Right ventricle myocardium inferior (tissue), 1 donor: ENCODE results near the gene ZCWPW2. TPM values are rescaled to one million over a fixed set of nuclear protein-coding genes. Genes with fewer than 3 reads are reported as not detected.

Experiments used
- ATAC-seq: fragments of 200-7000 bp; cut with Tn5 transposase; one replicate; pipeline ENCODE4 v1.9.1; 2020; ENCODE audit warnings: mild to moderate bottlenecking, moderate library complexity
- DNase-seq: peaks from one replicate; pipeline ENCODE4 v3.0.0; 2021; ENCODE audit errors: missing footprints
- intact Hi-C: fragments of 100-400 bp; cut with DNase I; formaldehyde crosslinking; loops from one replicate; pipeline ENCODE4 v1.11.0; 2022
- long read RNA-seq: library from polyadenylated mRNA; unstranded; transcript quantifications from one replicate; pipeline ENCODE4 v2.0.0, GENCODE V29; 2021
- total RNA-seq: library from RNA; stranded (reverse); fragmentation: NEBNext Ultra II Directional; extraction: Animal tissue kit (Norgen Biotek cat#: 25700); gene quantifications from one replicate; pipeline ENCODE4 v1.2.1, GENCODE V29; 2021
- donor health status: DM: no; HTN: yes; CAD: no; lungs with severe emphysema.

Gene ZCWPW2
- 2.0 TPM for total RNA-seq
- long read RNA-seq, partial matches to known transcripts: 0 of 1 reads
- long read RNA-seq, other reads (novel, unspliced or antisense): 1 of 1 reads

GRCh38 chr3:28348629-28349468 lies at the start of gene ZCWPW2, which contains the start of gene AZI2:
ZCWPW2 (plus strand) TSS chr3:28348721; CDS start chr3:28413069, 64,348 bp downstream.
AZI2 (minus strand) TSS chr3:28348824; CDS start chr3:28340617, 8,207 bp downstream.
- DNase-seq (peak; percentile 97), ATAC-seq (peak; percentile 97)
- intact Hi-C loops: loop anchor here (2.0 kb wide), 1 partner anchor 108 kb away; the partner anchor contains the start of gene CMC1

- intact Hi-C loops: no loop called here
- no peak for DNase-seq
- ATAC-seq: no peak
Observed at GRCh38 chr3:28299705-28300104, 48.8 kb upstream of the ZCWPW2 start.

- ATAC-seq (no peak), DNase-seq (no peak)
- intact Hi-C loops: no loop called here
Observed at GRCh38 chr3:28300345-28300962, 48.1 kb upstream of the ZCWPW2 start.

GRCh38 chr3:28301688-28302087 lies 46.8 kb upstream of the ZCWPW2 start:
- intact Hi-C loops: no loop called here
- no peak for DNase-seq
- ATAC-seq: no peak

- no peak for DNase-seq
- ATAC-seq: no peak
- intact Hi-C loops: no loop called here
Observed at GRCh38 chr3:28308196-28308595, 40.3 kb upstream of the ZCWPW2 start.

GRCh38 chr3:28315711-28316110 lies 32.8 kb upstream of the ZCWPW2 start:
- intact Hi-C loops: no loop called here
- DNase-seq: no peak
- no peak for ATAC-seq

GRCh38 chr3:28316226-28316625 lies 32.3 kb upstream of the ZCWPW2 start:
- no peak for DNase-seq
- intact Hi-C loops: no loop called here
- ATAC-seq: no peak

GRCh38 chr3:28317438-28318022 lies 31.0 kb upstream of the ZCWPW2 start:
- ATAC-seq (no peak), DNase-seq (no peak)
- intact Hi-C loops: no loop called here

GRCh38 chr3:28320981-28321380 lies 27.5 kb upstream of the ZCWPW2 start:
- no peak for DNase-seq
- intact Hi-C loops: no loop called here
- no peak for ATAC-seq

GRCh38 chr3:28322464-28322863 lies 26.1 kb upstream of the ZCWPW2 start:
- DNase-seq: no peak
- intact Hi-C loops: no loop called here

GRCh38 chr3:28326458-28326926 lies 22.0 kb upstream of the ZCWPW2 start:
- intact Hi-C loops: no loop called here
- no peak for DNase-seq
- ATAC-seq: no peak

More at GRCh38 chr3:28322464-28322863, 26.1 kb upstream of the ZCWPW2 start:
- ATAC-seq: no peak

GRCh38 chr3:28328188-28329151 lies 20.1 kb upstream of the ZCWPW2 start:
- ATAC-seq (no peak), DNase-seq (no peak)
- intact Hi-C loops: loop anchor here (1.0 kb wide), 1 partner anchor 616 kb away; no protein-coding TSS in a partner anchor

GRCh38 chr3:28334552-28334951 lies 14.0 kb upstream of the ZCWPW2 start:
- intact Hi-C loops: no loop called here
- DNase-seq (no peak), ATAC-seq (no peak)

GRCh38 chr3:28335246-28335645 lies 13.3 kb upstream of the ZCWPW2 start:
- intact Hi-C loops: no loop called here
- DNase-seq (no peak), ATAC-seq (no peak)

GRCh38 chr3:28337230-28337629 lies 11.3 kb upstream of the ZCWPW2 start:
- no peak for DNase-seq
- no peak for ATAC-seq
- intact Hi-C loops: no loop called here

GRCh38 chr3:28343144-28343543 lies 5.4 kb upstream of the ZCWPW2 start:
- intact Hi-C loops: no loop called here
- DNase-seq: no peak
- no peak for ATAC-seq

GRCh38 chr3:28345690-28346089 lies 2.8 kb upstream of the ZCWPW2 start:
- DNase-seq: no peak
- intact Hi-C loops: no loop called here
- ATAC-seq: no peak
